ENCODE measurements around the gene GLO1.

- TF ChIP-seq POLR2A (IDR thresholded peaks at IDR 0.05), result no peak
- TF ChIP-seq CTCF (IDR thresholded peaks at IDR 0.05), result no peak
Measured at GRCh38 chr6:38686270-38687042, 16.5 kb downstream of the GLO1 start.

Data from esophagus squamous epithelium (tissue), 4 donors.